SU-DHL-6 (cell line): ENCODE results near the gene RBL1.
"Not testable (repeated sequence)": the region's sequence is repeated elsewhere in the genome, so short reads cannot be mapped to it uniquely, and the experiment has no call there.

Experiments used
- H2AFZ ChIP-seq: fragments of 200-600 bp; sonication (generic); 2 replicates; pipeline ENCODE4 v1.6.1; 2014; ENCODE audit warnings: low read depth, mild to moderate bottlenecking, moderate library complexity, mixed read lengths, antibody characterized with exemption, low read length; ENCODE audit not compliant: severe bottlenecking
- H3F3A ChIP-seq: fragments of 200-600 bp; shearing (Covaris generic); 2 replicates; pipeline ENCODE4 v1.6.0; 2016; ENCODE audit warnings: antibody characterized with exemption, mild to moderate bottlenecking; ENCODE audit not compliant: insufficient read depth
- H3K27ac ChIP-seq: fragments of 200-600 bp; sonication (generic); 2 replicates; pipeline ENCODE4 v1.5.1; 2016; ENCODE audit warnings: low read depth, mild to moderate bottlenecking, low read length, moderate library complexity, mixed read lengths
- H3K27me3 ChIP-seq: fragments of 200-600 bp; sonication (generic), shearing (Covaris generic); 2 replicates; pipeline ENCODE4 v1.6.0; 2014; ENCODE audit warnings: mild to moderate bottlenecking, low read length
- H3K36me3 ChIP-seq: fragments of 200-600 bp; sonication (generic); 2 replicates; pipeline ENCODE4 v1.6.1; 2014; ENCODE audit warnings: mild to moderate bottlenecking, low read length, mixed read lengths
- H3K4me2 ChIP-seq: fragments of 300-600, 200-600 bp; shearing (Covaris generic), sonication (generic); 2 replicates; pipeline ENCODE4 v1.6.0; 2014; ENCODE audit warnings: low read length, low read depth, mild to moderate bottlenecking; ENCODE audit not compliant: poor library complexity, severe bottlenecking
- H3K4me3 ChIP-seq: fragments of 200-600 bp; sonication (generic); 2 replicates; pipeline ENCODE4 v1.5.1; 2014; ENCODE audit warnings: antibody characterized with exemption, low read length, mild to moderate bottlenecking, mixed read lengths; ENCODE audit not compliant: insufficient read depth, poor library complexity, severe bottlenecking
- H3K79me2 ChIP-seq: fragments of 200-600 bp; sonication (generic); 2 replicates; pipeline ENCODE4 v1.6.1; 2014; ENCODE audit warnings: mild to moderate bottlenecking, low read length, moderate library complexity; ENCODE audit not compliant: insufficient read depth
- H3K9ac ChIP-seq: fragments of 200-600 bp; sonication (generic); 2 replicates; pipeline ENCODE4 v1.7.0; 2014; ENCODE audit warnings: mild to moderate bottlenecking, low read length
- H3K9me2 ChIP-seq: fragments of 200-600 bp; sonication (generic); replicated peaks from 2 replicates; pipeline ENCODE4 v1.6.1; 2014; ENCODE audit warnings: low read length; ENCODE audit not compliant: insufficient read depth
- H3K9me3 ChIP-seq: fragments of 200-600 bp; sonication (generic); 2 replicates; pipeline ENCODE4 v1.6.1; 2014; ENCODE audit warnings: low read length, mixed read lengths; ENCODE audit not compliant: insufficient read depth
- H4K20me1 ChIP-seq: fragments of 200-600 bp; sonication (generic); 2 replicates; pipeline ENCODE4 v1.6.1; 2014; ENCODE audit warnings: low read depth, mild to moderate bottlenecking, antibody characterized with exemption, low read length, moderate library complexity, mixed read lengths
- CTCF ChIP-seq: fragments of 200-600 bp; sonication (generic); IDR thresholded peaks from one replicate; pipeline ENCODE4 v1.5.1; 2017; ENCODE audit warnings: antibody characterized with exemption, mild to moderate bottlenecking, low read length, moderate library complexity; ENCODE audit not compliant: insufficient read depth, poor library complexity, severe bottlenecking
- EZH2phosphoT487 ChIP-seq: fragments of 200-600 bp; sonication (generic), shearing (Covaris generic); conservative IDR thresholded peaks from 2 replicates; pipeline ENCODE4 v1.6.1; 2018; ENCODE audit warnings: mild to moderate bottlenecking, antibody characterized with exemption, low read length, moderate library complexity, mixed read lengths

The RBL1 gene

GRCh38 chr20:37128803-37129202, 33.0 kb upstream of the RBL1 start:
- Histone ChIP-seq H4K20me1 (no peaks in the 10 kb centered on the region), H3K9ac (no peak overlapping the region), H3K4me2 (no peak overlapping the region), H3K36me3 (no peaks in the 10 kb centered on the region), H3K4me3 (no peak overlapping the region), H3K9me2 (no peaks in the 10 kb centered on the region), H3F3A (no peaks in the 10 kb centered on the region), H3K27me3 (no peaks in the 10 kb centered on the region), H3K27ac (no peak overlapping the region), H3K9me3 (no peaks in the 10 kb centered on the region), H2AFZ (no peak overlapping the region), H3K79me2 (no peaks in the 10 kb centered on the region)
- no peak for TF ChIP-seq EZH2phosphoT487
- TF ChIP-seq CTCF: no peak

- not testable (repeated sequence) for H2AFZ ChIP-seq, H3K4me2 ChIP-seq, H3K9ac ChIP-seq, H3K27me3 ChIP-seq, H3K79me2 ChIP-seq, H4K20me1 ChIP-seq, H3K27ac ChIP-seq, H3F3A ChIP-seq, H3K4me3 ChIP-seq, H3K9me3 ChIP-seq, H3K36me3 ChIP-seq, H3K9me2 ChIP-seq
These were observed 30.5 kb upstream of the RBL1 start for GRCh38 chr20:37126290-37126689.

- no peaks in the 10 kb centered on the region for H4K20me1 ChIP-seq
- H3F3A ChIP-seq: no peaks in the 10 kb centered on the region
- TF ChIP-seq CTCF: no peak
- no peak for TF ChIP-seq EZH2phosphoT487
These were observed 27.6 kb upstream of the RBL1 start for GRCh38 chr20:37123441-37123840.

GRCh38 chr20:37120497-37120896, 24.7 kb upstream of the RBL1 start:
- H3K27me3 ChIP-seq: no peaks in the 10 kb centered on the region
- no peaks in the 10 kb centered on the region for H3K79me2 ChIP-seq
- no peak overlapping the region for H3K4me2 ChIP-seq
- no peaks in the 10 kb centered on the region for H4K20me1 ChIP-seq
- no peak overlapping the region for H3K4me3 ChIP-seq
- TF ChIP-seq EZH2phosphoT487 (no peak), CTCF (no peak)
- no peak overlapping the region for H2AFZ ChIP-seq
- no peak overlapping the region for H3K27ac ChIP-seq
- no peaks in the 10 kb centered on the region for H3K36me3 ChIP-seq
- H3K9me3 ChIP-seq: no peaks in the 10 kb centered on the region
- H3F3A ChIP-seq: no peaks in the 10 kb centered on the region
- H3K9ac ChIP-seq: no peak overlapping the region
- no peaks in the 10 kb centered on the region for H3K9me2 ChIP-seq

More at GRCh38 chr20:37123441-37123840, 27.6 kb upstream of the RBL1 start:
- Histone ChIP-seq H3K27ac (no peak overlapping the region), H3K4me2 (no peak overlapping the region), H3K36me3 (no peaks in the 10 kb centered on the region), H3K79me2 (no peaks in the 10 kb centered on the region), H3K9me2 (no peaks in the 10 kb centered on the region), H3K4me3 (no peak overlapping the region), H3K27me3 (no peaks in the 10 kb centered on the region), H2AFZ (no peak overlapping the region), H3K9me3 (no peaks in the 10 kb centered on the region), H3K9ac (no peak overlapping the region)
